Immature natural killer cell (primary cell): Measurements from ENCODE around the gene FHIP1A. TPM values are rescaled to one million over a fixed set of nuclear protein-coding genes. Genes with fewer than 3 reads are reported as not detected.

Experiments
- DNase-seq, 3 donors: peaks; one replicate each; pipeline ENCODE4 v3.0.0; 2022; ENCODE audit warnings: mixed read lengths in 1 of 3
- H3K27ac Mint-ChIP-seq, 6 donors: one replicate each; pipeline ENCODE4 v1.8.0; 2020; ENCODE audit warnings: mixed read lengths in 6 of 6, mild to moderate bottlenecking in 5 of 6, inconsistent platforms in 4 of 6, moderate library complexity in 3 of 6
- H3K27me3 Mint-ChIP-seq, 3 donors: one replicate each; pipeline ENCODE4 v1.8.0; 2020 to 2021; ENCODE audit warnings: low read depth in 3 of 3, mild to moderate bottlenecking in 3 of 3, mixed read lengths in 3 of 3, moderate library complexity in 3 of 3, inconsistent platforms in 1 of 3
- H3K36me3 Mint-ChIP-seq, 3 donors: one replicate each; pipeline ENCODE4 v1.8.0; 2020; ENCODE audit warnings: mixed read lengths in 3 of 3, inconsistent platforms in 2 of 3, mild to moderate bottlenecking in 2 of 3
- H3K4me1 Mint-ChIP-seq, 2 donors: one replicate each; pipeline ENCODE4 v1.8.0; 2020; ENCODE audit warnings: inconsistent platforms in 2 of 2, mild to moderate bottlenecking in 2 of 2, mixed read lengths in 2 of 2, moderate library complexity in 1 of 2
- H3K4me3 Mint-ChIP-seq, 5 donors: one replicate each; pipeline ENCODE4 v1.8.0; 2020; ENCODE audit warnings: mild to moderate bottlenecking in 5 of 5, mixed read lengths in 5 of 5, inconsistent platforms in 3 of 5, moderate library complexity in 3 of 5
- H3K9me3 Mint-ChIP-seq, 6 donors: one replicate each; pipeline ENCODE4 v1.8.0; 2020; ENCODE audit warnings: mild to moderate bottlenecking in 6 of 6, mixed read lengths in 6 of 6, inconsistent platforms in 4 of 6, moderate library complexity in 3 of 6
- polyA plus RNA-seq, 3 donors: library from polyadenylated mRNA; unstranded; fragments of 300-500 nt; fragmentation: Illumina TruSeq; gene quantifications; one replicate each; pipeline ENCODE4 v1.2.3, GENCODE V29; 2021

Gene FHIP1A
- polyA plus RNA-seq, 3 donors from 2014 or later = not detected

DNA sequence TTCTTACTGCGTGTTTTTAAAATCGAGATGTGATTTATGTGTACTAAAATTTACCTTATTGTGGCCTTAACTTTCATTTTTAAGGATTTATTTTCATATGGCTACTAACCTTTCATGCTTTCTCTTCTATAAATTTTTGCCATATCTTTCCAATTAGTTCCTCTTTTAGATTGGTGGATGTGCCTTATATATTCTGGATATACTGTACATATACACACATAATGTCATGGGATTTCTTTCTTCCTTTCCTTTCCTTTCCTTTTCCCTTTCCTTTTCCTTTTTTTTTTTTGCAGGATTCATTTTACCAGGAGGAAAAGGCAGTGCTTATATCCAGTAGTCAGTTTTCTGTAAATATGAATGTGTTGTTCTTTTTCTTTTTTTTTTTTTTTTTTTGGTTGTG lies 37.2 kb downstream of the FHIP1A start:
- Mint-ChIP-seq H3K4me3 (no peak overlapping the region), H3K36me3 (no peaks in the 10 kb centered on the region), H3K27me3 (peaks cover 2 to 5% (median 3%) of the 10 kb centered on the region in 3 donors), H3K4me1 (no peaks in the 10 kb centered on the region), H3K27ac (no peak overlapping the region), H3K9me3 (peaks cover 0 to 2% (median 0%) of the 10 kb centered on the region in 6 donors)
- no peak for DNase-seq

DNA sequence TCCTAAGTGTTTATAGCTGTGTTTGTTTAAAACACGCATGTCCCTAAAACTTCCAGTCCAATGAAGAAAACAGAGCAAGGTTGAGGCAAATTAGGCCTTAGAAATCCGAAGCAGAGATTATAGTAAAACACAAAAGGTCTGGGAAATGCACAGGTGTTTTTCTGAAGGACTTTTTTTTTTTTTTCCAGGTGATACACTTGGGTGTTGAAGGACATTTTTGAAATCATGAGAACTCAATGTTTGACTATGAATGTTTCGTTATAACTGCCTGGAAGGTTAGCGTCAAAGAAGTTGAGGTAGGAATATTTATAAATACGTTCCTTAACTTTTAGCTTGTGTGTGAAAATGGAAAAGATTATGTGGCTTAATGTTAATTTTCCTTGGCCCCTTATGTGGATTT lies 45.5 kb downstream of the FHIP1A start:
- no peaks in the 10 kb centered on the region for H3K27me3 Mint-ChIP-seq
- no peaks in the 10 kb centered on the region for H3K36me3 Mint-ChIP-seq
- no peak for DNase-seq
- H3K9me3 Mint-ChIP-seq = peaks cover 0 to 2% (median 0%) of the 10 kb centered on the region in 6 donors
- H3K4me3 Mint-ChIP-seq = no peak overlapping the region
- H3K4me1 Mint-ChIP-seq = no peaks in the 10 kb centered on the region
- no peak overlapping the region for H3K27ac Mint-ChIP-seq

DNA sequence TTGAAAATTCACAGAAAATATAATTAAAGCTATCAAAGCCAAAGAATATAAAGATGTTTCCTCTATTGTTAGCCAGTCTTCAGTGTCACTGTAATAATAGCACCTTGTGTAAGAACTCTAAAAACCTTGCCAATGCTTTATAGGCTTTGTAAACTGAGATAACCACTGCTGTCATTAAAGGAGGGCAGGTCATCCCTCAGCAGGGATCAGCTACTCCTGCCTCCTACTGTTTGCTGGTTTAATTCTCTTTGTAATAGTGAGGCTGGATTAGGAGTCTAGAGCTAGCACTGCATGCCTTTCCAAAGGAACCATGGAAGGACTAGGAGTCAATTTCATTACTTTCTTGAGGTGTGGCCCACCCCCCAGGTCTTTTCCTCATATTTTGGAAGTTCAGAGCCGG lies 46.2 kb downstream of the FHIP1A start:
- DNase-seq = no peak
- Mint-ChIP-seq H3K27ac (no peak overlapping the region), H3K9me3 (peaks cover 0 to 2% (median 0%) of the 10 kb centered on the region in 6 donors), H3K27me3 (no peaks in the 10 kb centered on the region), H3K4me1 (no peaks in the 10 kb centered on the region), H3K4me3 (no peak overlapping the region), H3K36me3 (no peaks in the 10 kb centered on the region)

DNA sequence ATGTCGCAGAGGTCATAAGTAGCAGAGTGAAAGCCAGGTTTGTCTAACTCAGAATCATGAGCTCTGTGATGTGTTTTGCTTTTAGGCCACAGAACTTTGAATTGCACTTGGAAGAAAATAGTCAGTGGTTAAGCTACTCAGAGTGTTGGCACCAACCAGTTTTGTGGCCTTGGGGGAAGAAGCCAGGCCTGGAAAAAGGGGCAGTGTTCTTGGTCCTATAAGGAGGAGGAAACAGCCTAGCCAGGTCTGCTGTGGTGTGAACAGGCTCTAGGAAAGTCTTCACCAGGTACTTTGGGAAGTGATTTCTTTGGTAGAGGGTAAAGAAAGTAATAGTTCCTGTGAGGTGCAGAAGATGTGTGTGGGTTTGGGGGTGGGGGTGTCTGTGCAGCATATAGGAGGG lies 49.2 kb downstream of the FHIP1A start:
- Mint-ChIP-seq H3K4me3 (no peak overlapping the region), H3K27me3 (peaks cover 0 to 2% (median 0%) of the 10 kb centered on the region in 3 donors), H3K4me1 (no peaks in the 10 kb centered on the region), H3K36me3 (no peaks in the 10 kb centered on the region), H3K9me3 (peaks cover 0 to 2% (median 0%) of the 10 kb centered on the region in 6 donors), H3K27ac (no peak overlapping the region)
- DNase-seq = no peak

Other genes starting within 250 kb of the FHIP1A start
- gene PRSS48, start 132.0 kb upstream of the FHIP1A start, polyA plus RNA-seq = not detected
- gene SH3D19, start 83.6 kb upstream of the FHIP1A start, polyA plus RNA-seq = 1 to 10 TPM in 1 of 3 donors, under 1 TPM in 1, not detected in 1; 0.72 to 1.3 TPM